Measurements from ENCODE around the gene TEX29.

Gene TEX29

GRCh38 chr13:111335298-111335697, 14.9 kb downstream of the TEX29 start:
- no peaks in the 10 kb centered on the region for H3K36me3 ChIP-seq (ENCODE audit: insufficient read depth, low read length)
- no peaks in the 10 kb centered on the region for H3K9me2 ChIP-seq (replicated peaks; ENCODE audit: low read depth, low read length)
- H3K9me3 ChIP-seq (ENCODE audit: insufficient read depth, low read depth, low read length), result no peaks in the 10 kb centered on the region
- no peaks in the 10 kb centered on the region for H3K4me1 ChIP-seq (ENCODE audit: insufficient read depth, low read length, poor library complexity, severe bottlenecking)
- no peak overlapping the region for H3K4me2 ChIP-seq (ENCODE audit: low read depth, low read length, poor library complexity, severe bottlenecking)
- H2AFZ ChIP-seq (ENCODE audit: low read length), result no peak overlapping the region
- no peaks in the 10 kb centered on the region for H3F3A ChIP-seq (ENCODE audit: low read depth)
- no peaks in the 10 kb centered on the region for H3K27me3 ChIP-seq (ENCODE audit: insufficient read depth, low read length, poor library complexity, severe bottlenecking)
- H3K9ac ChIP-seq (ENCODE audit: low read depth, low read length, poor library complexity, severe bottlenecking), result no peak overlapping the region
- no peaks in the 10 kb centered on the region for H4K20me1 ChIP-seq (ENCODE audit: insufficient read depth, low read length, poor library complexity, severe bottlenecking)
- no peak overlapping the region for H3K4me3 ChIP-seq (ENCODE audit: low read length, poor library complexity, severe bottlenecking)
- TF ChIP-seq CTCF (conservative IDR thresholded peaks at IDR 0.05; ENCODE audit: low read length) (no peak), EZH2phosphoT487 (IDR thresholded peaks at IDR 0.05; ENCODE audit: borderline replicate concordance) (no peak)
- H3K79me2 ChIP-seq (ENCODE audit: insufficient read depth, low read length), result no peaks in the 10 kb centered on the region

- no peak overlapping the region for H3K4me2 ChIP-seq (ENCODE audit: low read depth, low read length, poor library complexity, severe bottlenecking)
- no peaks in the 10 kb centered on the region for H3K9me3 ChIP-seq (ENCODE audit: insufficient read depth, low read depth, low read length)
- H3K9me2 ChIP-seq (replicated peaks; ENCODE audit: low read depth, low read length), result no peaks in the 10 kb centered on the region
- no peaks in the 10 kb centered on the region for H3F3A ChIP-seq (ENCODE audit: low read depth)
- H2AFZ ChIP-seq (ENCODE audit: low read length), result no peak overlapping the region
- H3K9ac ChIP-seq (ENCODE audit: low read depth, low read length, poor library complexity, severe bottlenecking), result no peak overlapping the region
- H3K79me2 ChIP-seq (ENCODE audit: insufficient read depth, low read length), result no peaks in the 10 kb centered on the region
- TF ChIP-seq EZH2phosphoT487 (IDR thresholded peaks at IDR 0.05; ENCODE audit: borderline replicate concordance) (no peak), CTCF (conservative IDR thresholded peaks at IDR 0.05; ENCODE audit: low read length) (no peak)
- H3K4me1 ChIP-seq (ENCODE audit: insufficient read depth, low read length, poor library complexity, severe bottlenecking), result no peaks in the 10 kb centered on the region
- H3K36me3 ChIP-seq (ENCODE audit: insufficient read depth, low read length), result no peaks in the 10 kb centered on the region
- H3K27me3 ChIP-seq (ENCODE audit: insufficient read depth, low read length, poor library complexity, severe bottlenecking), result no peaks in the 10 kb centered on the region
- H3K4me3 ChIP-seq (ENCODE audit: low read length, poor library complexity, severe bottlenecking), result no peak overlapping the region
- H4K20me1 ChIP-seq (ENCODE audit: insufficient read depth, low read length, poor library complexity, severe bottlenecking), result no peaks in the 10 kb centered on the region
These were observed 16.2 kb downstream of the TEX29 start for GRCh38 chr13:111336666-111337065.

GRCh38 chr13:111337206-111337605, 16.8 kb downstream of the TEX29 start:
- Histone ChIP-seq H3K27me3 (ENCODE audit: insufficient read depth, low read length, poor library complexity, severe bottlenecking) (no peaks in the 10 kb centered on the region), H4K20me1 (ENCODE audit: insufficient read depth, low read length, poor library complexity, severe bottlenecking) (no peaks in the 10 kb centered on the region), H3K4me3 (ENCODE audit: low read length, poor library complexity, severe bottlenecking) (no peak overlapping the region)

More at GRCh38 chr13:111337206-111337605, 16.8 kb downstream of the TEX29 start:
- Histone ChIP-seq H3F3A (ENCODE audit: low read depth) (no peaks in the 10 kb centered on the region), H3K4me2 (ENCODE audit: low read depth, low read length, poor library complexity, severe bottlenecking) (no peak overlapping the region), H2AFZ (ENCODE audit: low read length) (no peak overlapping the region), H3K9me2 (replicated peaks; ENCODE audit: low read depth, low read length) (no peaks in the 10 kb centered on the region), H3K4me1 (ENCODE audit: insufficient read depth, low read length, poor library complexity, severe bottlenecking) (no peaks in the 10 kb centered on the region), H3K9me3 (ENCODE audit: insufficient read depth, low read depth, low read length) (no peaks in the 10 kb centered on the region), H3K79me2 (ENCODE audit: insufficient read depth, low read length) (no peaks in the 10 kb centered on the region), H3K36me3 (ENCODE audit: insufficient read depth, low read length) (no peaks in the 10 kb centered on the region), H3K9ac (ENCODE audit: low read depth, low read length, poor library complexity, severe bottlenecking) (no peak overlapping the region)
- TF ChIP-seq CTCF (conservative IDR thresholded peaks at IDR 0.05; ENCODE audit: low read length) (no peak), EZH2phosphoT487 (IDR thresholded peaks at IDR 0.05; ENCODE audit: borderline replicate concordance) (no peak)
